ENCODE data around the gene ASCL2. TPM values are rescaled to one million over a fixed set of nuclear protein-coding genes. Genes with fewer than 3 reads are reported as not detected.

The ASCL2 gene
- total RNA-seq, 4 donors from 2014 or later = 2.3 to 14.7 (median 3.0) TPM; not detected in 1

- intact Hi-C loops (cut with DNase I; ENCODE audit: low total_unique reads) = no loop called here
- Histone ChIP-seq H3K4me3 (no peak overlapping the region), H3K4me1 (peaks cover 0 to 29% (median 25%) of the 10 kb centered on the region in 4 donors), H3K9me3 (no peaks in the 10 kb centered on the region), H3K36me3 (no peaks in the 10 kb centered on the region), H3K27me3 (peaks cover 36% of the 10 kb centered on the region), H3K27ac (peak overlapping the region in 2 of 4 donors; percentile 4 to 22)
- in situ Hi-C loops (cut with MboI; ENCODE audit: low pct_ligation_motif_present in 1 of 4, low pct_unique_long_range_greater_than_20kb in 1 of 4, low sequenced_read_pairs in 3 of 4) = loop anchor here in 1 of 4 donors (10.0 kb wide), 1 partner anchor 61 kb away; no protein-coding TSS in a partner anchor
- no peak for DNase-seq
- 56 to 100% methylated on average over 4 to 24 of the region's 24 CpGs for WGBS, 2 donors (ENCODE audit: low coverage in 1 of 2)
- TF ChIP-seq POLR2AphosphoS5 (IDR thresholded peaks at IDR 0.05) (no peak), EP300 (IDR thresholded peaks at IDR 0.05; ENCODE audit: low read depth) (no peak), CTCF (IDR thresholded peaks at IDR 0.05) (no peak), POLR2A (IDR thresholded peaks at IDR 0.05) (no peak)
These were observed 4.4 kb downstream of the ASCL2 start for GRCh38 chr11:2265854-2266585.

- no peaks in the 10 kb centered on the region for H3K9me3 ChIP-seq
- no peak overlapping the region for H3K4me3 ChIP-seq
- no peak for DNase-seq
- H3K27me3 ChIP-seq = peaks cover 29% of the 10 kb centered on the region
- 43% methylated on average over 2 of the region's 2 CpGs; no CpG with 5 or more reads in 1 of the 2 donors for WGBS, 2 donors (ENCODE audit: low coverage in 1 of 2)
- intact Hi-C loops (cut with DNase I; ENCODE audit: low total_unique reads) = no loop called here
- H3K36me3 ChIP-seq = no peaks in the 10 kb centered on the region
- in situ Hi-C loops (cut with MboI; ENCODE audit: low pct_ligation_motif_present in 1 of 4, low pct_unique_long_range_greater_than_20kb in 1 of 4, low sequenced_read_pairs in 3 of 4) = loop anchor here in 1 of 4 donors (10.0 kb wide), 1 partner anchor 61 kb away; no protein-coding TSS in a partner anchor
- peak overlapping the region in 2 of 4 donors; percentile 4 to 22 for H3K27ac ChIP-seq
- H3K4me1 ChIP-seq = peaks cover 0 to 22% (median 19%) of the 10 kb centered on the region in 4 donors
- TF ChIP-seq POLR2A (IDR thresholded peaks at IDR 0.05) (no peak), EP300 (IDR thresholded peaks at IDR 0.05; ENCODE audit: low read depth) (no peak), CTCF (IDR thresholded peaks at IDR 0.05) (no peak), POLR2AphosphoS5 (IDR thresholded peaks at IDR 0.05) (no peak)
These were observed 5.0 kb downstream of the ASCL2 start for GRCh38 chr11:2265396-2265795.

GRCh38 chr11:2264366-2265053, 5.9 kb downstream of the ASCL2 start:
- in situ Hi-C loops (cut with MboI; ENCODE audit: low pct_ligation_motif_present in 1 of 4, low pct_unique_long_range_greater_than_20kb in 1 of 4, low sequenced_read_pairs in 3 of 4) = loop anchor here in 1 of 4 donors (10.0 kb wide), 1 partner anchor 60 kb away; no protein-coding TSS in a partner anchor
- DNase-seq = no peak
- H3K4me1 ChIP-seq = peaks cover 0 to 14% (median 10%) of the 10 kb centered on the region in 4 donors
- no peaks in the 10 kb centered on the region for H3K36me3 ChIP-seq
- H3K4me3 ChIP-seq = no peak overlapping the region
- TF ChIP-seq EP300 (IDR thresholded peaks at IDR 0.05; ENCODE audit: low read depth) (no peak), POLR2AphosphoS5 (IDR thresholded peaks at IDR 0.05) (no peak), POLR2A (IDR thresholded peaks at IDR 0.05) (no peak), CTCF (IDR thresholded peaks at IDR 0.05) (no peak)
- H3K9me3 ChIP-seq = no peaks in the 10 kb centered on the region
- no peak overlapping the region for H3K27ac ChIP-seq
- H3K27me3 ChIP-seq = peaks cover 21% of the 10 kb centered on the region
- intact Hi-C loops (cut with DNase I; ENCODE audit: low total_unique reads) = no loop called here
- whole genome bisulfite sequencing, 2 donors (ENCODE audit: low coverage in 1 of 2) = 57 to 87% methylated on average over 3 to 22 of the region's 22 CpGs

GRCh38 chr11:2263724-2264360, 6.5 kb downstream of the ASCL2 start:
- Histone ChIP-seq H3K4me1 (peaks cover 0 to 7% (median 4%) of the 10 kb centered on the region in 4 donors), H3K4me3 (no peak overlapping the region), H3K9me3 (no peaks in the 10 kb centered on the region), H3K27me3 (peaks cover 14% of the 10 kb centered on the region), H3K36me3 (no peaks in the 10 kb centered on the region), H3K27ac (no peak overlapping the region)
- in situ Hi-C loops (cut with MboI; ENCODE audit: low pct_ligation_motif_present in 1 of 4, low pct_unique_long_range_greater_than_20kb in 1 of 4, low sequenced_read_pairs in 3 of 4) = loop anchor here in 1 of 4 donors (10.0 kb wide), 1 partner anchor 59 kb away; no protein-coding TSS in a partner anchor
- no peak for DNase-seq
- no peak for TF ChIP-seq POLR2A (IDR thresholded peaks at IDR 0.05)
- no peak for TF ChIP-seq CTCF (IDR thresholded peaks at IDR 0.05)
- TF ChIP-seq POLR2AphosphoS5 (IDR thresholded peaks at IDR 0.05) = no peak
- no peak for TF ChIP-seq EP300 (IDR thresholded peaks at IDR 0.05; ENCODE audit: low read depth)
- intact Hi-C loops (cut with DNase I; ENCODE audit: low total_unique reads) = no loop called here
- 89 to 100% methylated on average over 3 to 12 of the region's 13 CpGs for WGBS, 2 donors (ENCODE audit: low coverage in 1 of 2)
